GM12891 (cell line): ENCODE results near the gene VIPR1.

Source experiments
- POLR2A ChIP-seq: IDR thresholded peaks from 2 replicates; pipeline ENCODE4 v1.6.1; 2011; ENCODE audit warnings: low read depth, low read length, control low read depth
- POLR2AphosphoS5 ChIP-seq: IDR thresholded peaks from 2 replicates; pipeline ENCODE4 v1.6.1; 2011; ENCODE audit warnings: low read depth, low read length, control low read depth
- SPI1 ChIP-seq: IDR thresholded peaks from 2 replicates; pipeline ENCODE4 v1.6.1; 2011; ENCODE audit warnings: low read depth, low read length, control low read depth

DNA sequence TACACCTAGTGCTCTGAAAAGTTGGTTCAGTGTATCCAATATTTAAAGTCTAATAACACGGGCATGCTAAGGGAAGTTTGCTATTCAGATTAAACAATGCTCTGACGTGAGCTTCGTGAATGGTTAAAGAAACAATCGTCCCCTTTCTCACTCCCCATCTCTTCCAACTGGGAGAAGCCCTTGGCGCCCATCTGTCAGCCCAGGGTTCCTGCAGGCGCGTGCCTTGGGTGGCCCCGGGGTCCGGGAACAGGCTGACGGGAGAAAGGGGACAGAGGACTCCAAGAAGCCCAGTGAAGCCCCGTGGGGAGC, 78.9 kb downstream of the VIPR1 start:
- TF ChIP-seq POLR2AphosphoS5 (no peak), POLR2A (no peak), SPI1 (no peak)
